ENCODE data around the gene CYP2J2. TPM values are rescaled to one million over a fixed set of nuclear protein-coding genes. Genes with fewer than 3 reads are reported as not detected.
"Not testable (repeated sequence)": the region's sequence is repeated elsewhere in the genome, so short reads cannot be mapped to it uniquely, and the experiment has no call there.

The CYP2J2 gene
- total RNA-seq, 1 donor from 2014 or later, result 1.0 TPM

DNA sequence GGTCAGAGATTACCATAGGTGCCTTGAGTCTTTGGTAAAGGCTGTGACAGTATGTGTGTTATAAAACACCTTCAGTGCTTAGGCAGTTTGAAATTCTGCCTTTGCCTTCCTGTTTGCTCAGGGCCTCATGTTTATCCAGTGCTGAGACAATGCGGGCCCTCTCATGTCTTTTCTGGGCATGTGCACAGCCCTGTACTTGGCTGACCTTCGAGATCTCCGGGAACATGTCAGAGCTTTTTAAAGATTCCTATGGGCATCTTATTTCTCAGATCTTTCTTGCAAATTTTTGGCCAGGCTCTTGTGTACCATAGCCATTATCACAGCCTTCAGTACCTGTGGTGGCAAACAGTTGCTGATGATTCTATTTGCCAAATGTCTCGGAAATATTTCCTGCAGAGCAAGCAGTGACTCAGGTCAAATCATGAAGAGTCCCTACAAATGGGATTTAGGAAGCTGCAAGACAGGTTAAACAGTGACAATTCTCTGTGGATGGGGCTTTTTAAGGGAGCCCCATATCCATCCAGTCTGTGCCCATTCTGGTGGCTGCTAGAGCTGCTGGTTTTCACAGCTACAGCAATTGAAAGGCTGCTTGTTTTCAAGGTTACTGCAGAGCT lies 69.7 kb downstream of the CYP2J2 start:
- Mint-ChIP-seq H3K4me1 (ENCODE audit: low read depth) (peaks cover 25% of the 10 kb centered on the region), H3K4me3 (ENCODE audit: low read depth) (peak overlapping the region; percentile 46), H3K9me3 (ENCODE audit: low read depth) (peaks cover 10% of the 10 kb centered on the region), H3K36me3 (ENCODE audit: insufficient read depth) (peaks cover 14% of the 10 kb centered on the region), H3K27ac (peak overlapping the region; percentile 94), H3K27me3 (no peaks in the 10 kb centered on the region)
- DNase-seq (ENCODE audit: low spot score, unreplicated experiment), result no peak
- TF ChIP-seq, protein P1, sequence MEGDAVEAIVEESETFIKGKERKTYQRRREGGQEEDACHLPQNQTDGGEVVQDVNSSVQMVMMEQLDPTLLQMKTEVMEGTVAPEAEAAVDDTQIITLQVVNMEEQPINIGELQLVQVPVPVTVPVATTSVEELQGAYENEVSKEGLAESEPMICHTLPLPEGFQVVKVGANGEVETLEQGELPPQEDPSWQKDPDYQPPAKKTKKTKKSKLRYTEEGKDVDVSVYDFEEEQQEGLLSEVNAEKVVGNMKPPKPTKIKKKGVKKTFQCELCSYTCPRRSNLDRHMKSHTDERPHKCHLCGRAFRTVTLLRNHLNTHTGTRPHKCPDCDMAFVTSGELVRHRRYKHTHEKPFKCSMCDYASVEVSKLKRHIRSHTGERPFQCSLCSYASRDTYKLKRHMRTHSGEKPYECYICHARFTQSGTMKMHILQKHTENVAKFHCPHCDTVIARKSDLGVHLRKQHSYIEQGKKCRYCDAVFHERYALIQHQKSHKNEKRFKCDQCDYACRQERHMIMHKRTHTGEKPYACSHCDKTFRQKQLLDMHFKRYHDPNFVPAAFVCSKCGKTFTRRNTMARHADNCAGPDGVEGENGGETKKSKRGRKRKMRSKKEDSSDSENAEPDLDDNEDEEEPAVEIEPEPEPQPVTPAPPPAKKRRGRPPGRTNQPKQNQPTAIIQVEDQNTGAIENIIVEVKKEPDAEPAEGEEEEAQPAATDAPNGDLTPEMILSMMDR (IDR thresholded peaks at IDR 0.05; ENCODE audit: unreplicated experiment), result no peak

DNA sequence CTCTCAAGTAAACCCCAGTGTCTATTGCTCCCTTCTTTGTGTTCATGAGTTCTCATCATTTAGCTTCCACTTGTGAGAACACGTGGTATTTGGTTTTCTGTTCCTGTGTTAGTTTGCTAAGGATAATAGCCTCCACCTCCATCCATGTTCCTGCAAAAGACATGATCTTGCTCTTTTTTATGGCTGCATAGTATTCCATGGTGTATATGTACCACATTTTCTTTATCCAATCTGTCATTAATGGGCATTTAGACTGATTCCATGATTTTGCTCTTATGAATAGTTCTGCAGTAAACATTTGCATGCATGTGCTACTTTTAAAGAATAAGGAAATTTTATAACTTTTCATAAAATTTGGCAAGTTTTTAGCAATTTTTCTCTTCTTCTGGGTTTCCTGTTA lies 71.3 kb downstream of the CYP2J2 start:
- not testable (repeated sequence) for H3K27me3 Mint-ChIP-seq; H3K4me3 Mint-ChIP-seq (ENCODE audit: low read depth); DNase-seq (ENCODE audit: low spot score, unreplicated experiment)
- peak overlapping the region; percentile 69 for H3K27ac Mint-ChIP-seq
- H3K9me3 Mint-ChIP-seq (ENCODE audit: low read depth), result peaks cover 15% of the 10 kb centered on the region
- peaks cover 29% of the 10 kb centered on the region for H3K4me1 Mint-ChIP-seq (ENCODE audit: low read depth)
- peaks cover 16% of the 10 kb centered on the region for H3K36me3 Mint-ChIP-seq (ENCODE audit: insufficient read depth)

DNA sequence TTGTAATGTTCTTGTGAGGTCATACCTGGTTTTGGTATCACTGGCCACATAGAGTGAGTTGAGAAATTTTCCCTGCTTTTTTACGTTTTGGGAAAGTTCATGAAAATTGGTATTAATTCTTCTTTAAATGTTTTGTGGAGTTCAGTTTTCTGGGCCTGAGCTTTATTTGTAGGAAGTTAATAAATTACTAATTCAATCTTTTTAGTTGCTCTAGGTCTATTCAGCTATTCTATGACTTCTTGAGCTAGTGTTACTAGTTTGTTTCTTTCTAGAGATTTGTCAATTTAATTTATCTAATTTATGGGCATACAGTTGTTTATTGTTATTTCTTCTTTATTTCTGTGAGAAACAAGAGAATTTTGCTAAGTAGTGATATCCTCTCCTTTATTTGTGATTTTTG lies 74.5 kb downstream of the CYP2J2 start:
- Mint-ChIP-seq H3K4me1 (ENCODE audit: low read depth) (peaks cover 17% of the 10 kb centered on the region), H3K27me3 (no peaks in the 10 kb centered on the region), H3K4me3 (ENCODE audit: low read depth) (no peak overlapping the region), H3K36me3 (ENCODE audit: insufficient read depth) (peaks cover 36% of the 10 kb centered on the region), H3K27ac (no peak overlapping the region), H3K9me3 (ENCODE audit: low read depth) (peaks cover 20% of the 10 kb centered on the region)
- DNase-seq (ENCODE audit: low spot score, unreplicated experiment), result no peak
- TF ChIP-seq, protein P1 (IDR thresholded peaks at IDR 0.05; ENCODE audit: unreplicated experiment), result no peak

DNA sequence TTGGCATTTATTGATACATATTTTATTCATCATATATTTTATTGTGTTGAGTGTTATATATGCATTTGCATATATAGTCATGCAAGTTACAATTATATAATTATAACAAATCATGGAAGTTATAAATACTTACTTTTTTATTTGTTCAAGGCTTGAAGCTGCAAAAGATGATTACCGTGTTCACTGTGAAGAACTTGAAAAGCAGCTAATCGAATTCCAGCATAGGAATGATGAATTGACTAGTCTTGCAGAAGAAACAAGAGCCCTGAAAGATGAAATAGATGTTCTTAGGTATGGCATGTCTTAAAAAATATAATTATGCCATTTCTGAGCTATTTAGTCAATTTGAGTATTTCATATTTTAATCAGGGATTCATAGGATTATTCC lies 79.7 kb downstream of the CYP2J2 start:
- H3K4me1 Mint-ChIP-seq (ENCODE audit: low read depth), result peaks cover 4% of the 10 kb centered on the region
- H3K36me3 Mint-ChIP-seq (ENCODE audit: insufficient read depth), result peaks cover 41% of the 10 kb centered on the region
- peaks cover 9% of the 10 kb centered on the region for H3K9me3 Mint-ChIP-seq (ENCODE audit: low read depth)

DNA sequence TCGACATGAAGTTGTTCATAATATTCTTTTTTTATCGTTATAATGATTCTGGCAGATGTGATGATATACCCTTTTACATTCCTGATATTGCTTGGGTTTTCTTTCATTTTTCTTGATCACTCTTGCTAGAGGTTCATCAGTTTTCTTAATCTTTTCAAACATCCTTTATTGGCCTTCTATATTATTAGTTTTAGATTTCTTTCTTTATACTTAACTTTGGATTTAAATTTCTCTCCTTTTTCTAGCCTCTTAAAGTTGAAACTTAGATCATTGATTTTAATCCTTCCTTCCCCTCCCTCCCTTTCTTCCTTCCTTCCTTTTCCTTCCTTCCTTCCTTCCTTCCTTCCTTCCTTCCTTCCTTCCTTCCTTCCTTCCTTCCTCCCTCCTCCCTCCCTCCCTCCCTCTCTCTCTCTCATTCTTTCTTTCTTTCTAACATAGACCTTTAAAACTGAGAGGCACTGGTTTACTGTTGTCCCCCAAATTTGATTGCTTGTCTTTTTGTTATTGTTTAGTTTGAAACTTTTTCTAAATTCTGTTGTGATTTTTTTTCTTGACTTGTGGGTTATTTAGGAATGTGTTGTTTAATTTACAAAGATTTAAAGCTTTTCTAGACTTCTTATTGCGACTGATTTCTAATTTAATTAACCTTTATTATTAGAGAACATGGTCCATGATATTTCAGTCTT lies 80.2 kb downstream of the CYP2J2 start:
- no peak overlapping the region for H3K4me3 Mint-ChIP-seq (ENCODE audit: low read depth)
- H3K4me1 Mint-ChIP-seq (ENCODE audit: low read depth), result peaks cover under 1% of the 10 kb centered on the region
- H3K27ac Mint-ChIP-seq, result no peak overlapping the region
- DNase-seq (ENCODE audit: low spot score, unreplicated experiment), result no peak
- peaks cover 41% of the 10 kb centered on the region for H3K36me3 Mint-ChIP-seq (ENCODE audit: insufficient read depth)
- TF ChIP-seq, protein P1 (IDR thresholded peaks at IDR 0.05; ENCODE audit: unreplicated experiment), result no peak
- peaks cover 9% of the 10 kb centered on the region for H3K9me3 Mint-ChIP-seq (ENCODE audit: low read depth)
- no peaks in the 10 kb centered on the region for H3K27me3 Mint-ChIP-seq

More for the DNA sequence above, 79.7 kb downstream of the CYP2J2 start:
- H3K4me3 Mint-ChIP-seq (ENCODE audit: low read depth), result no peak overlapping the region
- DNase-seq (ENCODE audit: low spot score, unreplicated experiment), result no peak
- TF ChIP-seq, protein P1 (IDR thresholded peaks at IDR 0.05; ENCODE audit: unreplicated experiment), result no peak
- no peaks in the 10 kb centered on the region for H3K27me3 Mint-ChIP-seq
- no peak overlapping the region for H3K27ac Mint-ChIP-seq

DNA sequence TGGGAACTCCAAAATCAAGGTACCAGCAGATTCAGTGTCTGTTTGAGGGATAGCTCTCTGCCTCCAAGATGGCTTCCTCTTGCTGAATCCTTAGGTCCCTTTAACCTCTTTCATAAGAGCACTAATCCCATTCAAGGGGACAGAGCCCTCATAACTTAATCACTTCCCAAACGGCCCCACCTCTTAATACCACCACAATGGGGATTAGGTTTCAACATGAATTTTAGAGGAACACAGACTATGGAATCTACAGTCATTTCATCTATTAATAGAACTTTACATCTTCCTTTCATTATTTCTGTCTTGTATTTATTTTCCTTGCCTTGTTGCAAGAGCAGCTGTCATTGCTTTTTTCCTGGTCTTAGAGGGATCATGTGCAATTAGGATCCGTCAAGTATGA lies 81.5 kb downstream of the CYP2J2 start:
- Mint-ChIP-seq H3K27ac (peak overlapping the region; percentile 46), H3K4me3 (ENCODE audit: low read depth) (no peak overlapping the region), H3K27me3 (no peaks in the 10 kb centered on the region), H3K9me3 (ENCODE audit: low read depth) (peaks cover 3% of the 10 kb centered on the region), H3K36me3 (ENCODE audit: insufficient read depth) (peaks cover 39% of the 10 kb centered on the region), H3K4me1 (ENCODE audit: low read depth) (no peaks in the 10 kb centered on the region)
- no peak for DNase-seq (ENCODE audit: low spot score, unreplicated experiment)
- TF ChIP-seq, protein P1 (IDR thresholded peaks at IDR 0.05; ENCODE audit: unreplicated experiment), result no peak
